Mucosa of rectum (tissue), 2 donors: ENCODE data around the gene LRRK2.
A peak's percentile ranks its signal among the peaks of the same experiment; 100 is the strongest.

Experiments used
- H3K27ac ChIP-seq, 2 donors: one replicate each; pipeline ENCODE4 v1.7.0; 2013; ENCODE audit warnings: inconsistent platforms in 2 of 2, low read depth in 2 of 2, low read length in 2 of 2
- H3K27me3 ChIP-seq, 2 donors: one replicate each; pipeline ENCODE4 v1.7.0; 2013; ENCODE audit warnings: low read length in 2 of 2; ENCODE audit not compliant: control insufficient read depth in 2 of 2, insufficient read depth in 2 of 2
- H3K36me3 ChIP-seq, 2 donors: one replicate each; pipeline ENCODE4 v1.7.0; 2013; ENCODE audit warnings: low read length in 2 of 2; ENCODE audit not compliant: control insufficient read depth in 2 of 2, insufficient read depth in 2 of 2
- H3K4me1 ChIP-seq, 2 donors: one replicate each; pipeline ENCODE4 v1.7.0; 2013; ENCODE audit warnings: low read length in 2 of 2, mild to moderate bottlenecking in 1 of 2; ENCODE audit not compliant: control insufficient read depth in 2 of 2, insufficient read depth in 2 of 2
- H3K4me3 ChIP-seq, 2 donors: one replicate each; pipeline ENCODE4 v1.7.0; 2013; ENCODE audit warnings: low read length in 2 of 2
- H3K9ac ChIP-seq, 2 donors: one replicate each; pipeline ENCODE4 v1.7.0; 2013; ENCODE audit warnings: low read length in 2 of 2, low read depth in 1 of 2, mild to moderate bottlenecking in 1 of 2
- H3K9me3 ChIP-seq, 2 donors: one replicate each; pipeline ENCODE4 v1.7.0; 2013; ENCODE audit warnings: low read length in 2 of 2; ENCODE audit not compliant: control insufficient read depth in 2 of 2
- donor health status: healthy.
- donor health status: Normal muscosa, but diverticular disease.

The LRRK2 gene

DNA sequence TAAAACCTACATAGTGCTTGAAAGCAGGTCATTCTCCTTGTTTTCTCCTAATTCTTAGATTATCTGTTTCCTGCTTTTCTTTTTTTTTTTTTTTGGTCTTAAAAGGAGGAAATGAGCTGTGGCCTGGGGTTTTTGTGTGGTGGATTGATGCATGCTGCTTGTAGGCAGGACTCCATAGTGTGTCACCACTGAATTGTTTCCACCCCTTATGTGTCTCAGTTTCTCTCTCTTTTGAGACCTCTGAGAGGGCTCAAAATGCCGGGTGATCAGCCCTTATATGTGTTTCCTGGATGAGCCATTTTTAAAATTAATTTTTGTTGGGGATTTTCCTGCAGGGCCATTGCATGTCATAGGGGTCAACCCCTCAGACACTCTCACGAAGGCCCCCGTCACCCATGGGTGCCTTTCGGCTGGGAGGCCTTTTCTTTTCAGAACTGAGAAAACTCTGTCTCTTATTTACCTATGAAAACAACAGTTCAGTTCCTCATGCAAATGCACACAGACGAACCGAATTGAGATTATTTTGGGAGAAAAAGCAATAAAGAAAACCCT, 32.0 kb upstream of the LRRK2 start:
- no peak overlapping the region for H3K4me3 ChIP-seq
- H3K27ac ChIP-seq: no peak overlapping the region
- H3K36me3 ChIP-seq: no peaks in the 10 kb centered on the region
- no peaks in the 10 kb centered on the region for H3K9me3 ChIP-seq
- H3K4me1 ChIP-seq: no peaks in the 10 kb centered on the region
- no peak overlapping the region for H3K9ac ChIP-seq
- no peaks in the 10 kb centered on the region for H3K27me3 ChIP-seq

DNA sequence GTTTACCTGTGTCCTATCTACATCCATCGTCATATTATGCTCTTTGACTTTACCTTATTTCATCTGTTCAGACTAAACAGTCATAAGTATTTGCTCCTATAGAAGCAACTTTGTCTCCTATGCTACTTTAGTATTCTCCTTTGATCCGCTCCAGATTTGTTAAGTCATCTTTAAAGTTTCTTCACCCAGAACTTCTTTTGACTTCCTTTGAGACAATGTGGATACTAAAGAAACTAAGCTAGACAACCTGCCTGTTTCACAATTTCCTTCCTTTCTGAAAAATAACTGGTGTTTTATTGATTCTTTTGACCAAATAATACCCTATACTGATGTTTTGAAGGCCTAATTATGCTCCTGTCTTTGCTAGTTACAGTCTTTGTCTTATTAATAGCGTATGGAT, 30.0 kb upstream of the LRRK2 start:
- Histone ChIP-seq H3K9ac (no peak overlapping the region), H3K4me3 (no peak overlapping the region), H3K27me3 (no peaks in the 10 kb centered on the region), H3K27ac (no peak overlapping the region), H3K36me3 (no peaks in the 10 kb centered on the region), H3K9me3 (no peaks in the 10 kb centered on the region), H3K4me1 (no peaks in the 10 kb centered on the region)

DNA sequence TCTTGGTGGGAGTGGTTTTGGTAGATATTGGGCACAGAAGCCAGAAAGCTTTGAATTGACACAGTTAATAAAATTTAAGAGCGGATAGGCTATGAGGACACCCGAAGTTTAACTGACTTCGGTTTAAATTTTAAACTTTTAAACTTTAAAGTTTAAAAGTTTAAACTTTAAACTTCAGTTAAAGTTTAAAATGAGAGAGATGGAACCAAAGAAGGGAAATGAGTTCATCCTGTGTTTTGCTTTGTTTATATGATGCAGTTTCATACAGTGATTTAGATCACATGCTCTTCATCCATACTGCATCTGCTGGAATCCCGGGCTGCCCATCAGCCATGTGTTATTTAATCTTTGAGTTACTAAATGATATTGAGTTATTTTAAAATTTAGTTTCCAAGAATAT, 27.2 kb upstream of the LRRK2 start:
- H3K27me3 ChIP-seq: no peaks in the 10 kb centered on the region
- H3K9me3 ChIP-seq: no peaks in the 10 kb centered on the region
- H3K27ac ChIP-seq: no peak overlapping the region
- no peak overlapping the region for H3K4me3 ChIP-seq
- H3K9ac ChIP-seq: no peak overlapping the region
- H3K4me1 ChIP-seq: no peaks in the 10 kb centered on the region
- H3K36me3 ChIP-seq: no peaks in the 10 kb centered on the region

DNA sequence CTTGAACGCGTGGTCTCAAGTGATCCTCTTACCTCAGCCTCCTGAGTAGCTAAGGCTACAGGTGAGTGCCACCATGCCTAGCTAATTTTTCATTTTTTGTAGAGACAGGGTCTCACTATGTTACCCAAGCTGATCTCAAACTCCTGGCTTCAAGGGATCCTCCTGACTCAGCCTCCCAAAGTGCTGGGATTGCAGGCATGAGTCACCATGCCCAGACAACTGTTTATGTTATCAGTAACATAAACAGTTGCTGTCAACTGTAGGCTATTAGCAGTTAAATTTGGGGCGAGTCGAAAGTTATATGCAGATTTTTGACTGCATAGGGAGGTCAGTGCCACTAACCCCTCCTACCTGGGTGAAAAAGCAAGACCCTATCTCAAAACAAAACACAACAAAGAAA, 26.2 kb upstream of the LRRK2 start:
- H3K4me3 ChIP-seq: no peak overlapping the region
- no peak overlapping the region for H3K9ac ChIP-seq
- no peaks in the 10 kb centered on the region for H3K9me3 ChIP-seq
- no peaks in the 10 kb centered on the region for H3K27me3 ChIP-seq
- no peaks in the 10 kb centered on the region for H3K36me3 ChIP-seq
- H3K27ac ChIP-seq: no peak overlapping the region
- H3K4me1 ChIP-seq: no peaks in the 10 kb centered on the region

- Histone ChIP-seq H3K36me3 (no peaks in the 10 kb centered on the region), H3K4me1 (no peaks in the 10 kb centered on the region), H3K4me3 (no peak overlapping the region), H3K27ac (no peak overlapping the region), H3K27me3 (no peaks in the 10 kb centered on the region), H3K9ac (no peak overlapping the region), H3K9me3 (no peaks in the 10 kb centered on the region)
Measured at GRCh38 chr12:40202095-40203059, 22.4 kb upstream of the LRRK2 start.

- Histone ChIP-seq H3K36me3 (no peaks in the 10 kb centered on the region), H3K27me3 (no peaks in the 10 kb centered on the region), H3K4me1 (no peaks in the 10 kb centered on the region), H3K27ac (no peak overlapping the region), H3K9me3 (no peaks in the 10 kb centered on the region), H3K9ac (no peak overlapping the region), H3K4me3 (no peak overlapping the region)
Measured at GRCh38 chr12:40203060-40203430, 21.8 kb upstream of the LRRK2 start.

- H3K9ac ChIP-seq: no peak overlapping the region
- H3K9me3 ChIP-seq: no peaks in the 10 kb centered on the region
- no peak overlapping the region for H3K27ac ChIP-seq
- no peaks in the 10 kb centered on the region for H3K27me3 ChIP-seq
- H3K36me3 ChIP-seq: no peaks in the 10 kb centered on the region
- H3K4me3 ChIP-seq: no peak overlapping the region
- peaks cover 0 to 2% of the 10 kb centered on the region in 2 donors for H3K4me1 ChIP-seq
Measured at GRCh38 chr12:40204337-40204736, 20.5 kb upstream of the LRRK2 start.

DNA sequence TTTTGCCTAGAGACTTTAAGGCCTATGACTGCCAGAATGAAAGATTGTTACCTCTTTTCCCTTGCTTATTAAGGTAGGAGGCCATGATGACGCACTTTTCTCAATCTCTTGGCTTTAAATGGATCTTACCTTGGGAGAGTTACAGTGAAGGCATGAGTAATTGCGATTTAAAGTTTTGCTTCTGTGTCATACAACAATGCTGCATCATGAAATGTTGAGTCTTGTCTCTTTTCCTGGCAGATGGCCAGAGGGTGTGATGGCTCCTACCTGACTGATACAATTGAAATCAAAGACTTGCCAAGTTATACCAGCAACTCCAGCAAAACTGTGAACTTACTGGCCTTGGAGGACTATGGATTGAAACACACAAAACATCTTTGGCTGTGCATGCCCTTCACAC, 17.2 kb upstream of the LRRK2 start:
- no peak overlapping the region for H3K27ac ChIP-seq
- H3K9ac ChIP-seq: no peak overlapping the region
- H3K27me3 ChIP-seq: no peaks in the 10 kb centered on the region
- H3K36me3 ChIP-seq: no peaks in the 10 kb centered on the region
- H3K9me3 ChIP-seq: no peaks in the 10 kb centered on the region
- H3K4me1 ChIP-seq: peaks cover 0 to 2% of the 10 kb centered on the region in 2 donors
- no peak overlapping the region for H3K4me3 ChIP-seq

- Histone ChIP-seq H3K27me3 (no peaks in the 10 kb centered on the region), H3K27ac (peak overlapping the region in 1 of 2 donors; percentile 29), H3K9ac (no peak overlapping the region), H3K4me1 (peaks cover 0 to 2% of the 10 kb centered on the region in 2 donors), H3K9me3 (no peaks in the 10 kb centered on the region), H3K36me3 (no peaks in the 10 kb centered on the region), H3K4me3 (no peak overlapping the region)
Measured at GRCh38 chr12:40208707-40209446, 15.9 kb upstream of the LRRK2 start.

- no peak overlapping the region for H3K9ac ChIP-seq
- H3K4me3 ChIP-seq: no peak overlapping the region
- no peaks in the 10 kb centered on the region for H3K36me3 ChIP-seq
- peaks cover 0 to 2% of the 10 kb centered on the region in 2 donors for H3K4me1 ChIP-seq
- no peak overlapping the region for H3K27ac ChIP-seq
- H3K27me3 ChIP-seq: no peaks in the 10 kb centered on the region
- no peaks in the 10 kb centered on the region for H3K9me3 ChIP-seq
Measured at GRCh38 chr12:40209886-40210285, 14.9 kb upstream of the LRRK2 start.
